WI38 (cell line): Measurements from ENCODE around the gene ACCSL.

Experiments used
- H3K4me3 ChIP-seq: 2 replicates; pipeline ENCODE4 v1.5.1; 2011; ENCODE audit warnings: low read depth, mild to moderate bottlenecking, control low read depth, low read length
- CTCF ChIP-seq: IDR thresholded peaks from 2 replicates; pipeline ENCODE4 v1.5.1; 2012; ENCODE audit warnings: low read depth, mild to moderate bottlenecking, control low read depth, low read length

Gene ACCSL

GRCh38 chr11:44085330-44085729 lies 37.5 kb downstream of the ACCSL start:
- no peak overlapping the region for H3K4me3 ChIP-seq
- no peak for TF ChIP-seq CTCF

DNA sequence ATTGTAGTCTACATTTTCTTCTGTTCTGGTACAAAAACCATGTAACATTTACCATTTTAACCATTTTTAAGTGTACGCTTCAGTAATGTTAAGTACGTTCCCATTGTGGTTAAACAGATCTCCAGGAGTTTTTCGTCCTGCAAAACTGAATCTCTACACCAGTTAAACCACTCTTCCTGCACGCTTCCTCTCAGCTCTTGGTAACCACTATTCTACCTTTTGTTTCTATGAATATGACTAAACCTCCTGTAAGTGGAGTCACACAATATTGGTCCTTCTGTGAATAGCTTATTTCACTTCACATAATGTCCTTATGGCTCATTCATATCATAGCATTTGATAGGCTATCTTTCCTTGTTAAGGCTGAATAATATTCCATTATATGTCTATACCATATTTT lies 40.6 kb downstream of the ACCSL start:
- no peak for TF ChIP-seq CTCF
- H3K4me3 ChIP-seq = no peak overlapping the region

- H3K4me3 ChIP-seq = no peak overlapping the region
- TF ChIP-seq CTCF = no peak
Observed at GRCh38 chr11:44088871-44089270, 41.1 kb downstream of the ACCSL start.

DNA sequence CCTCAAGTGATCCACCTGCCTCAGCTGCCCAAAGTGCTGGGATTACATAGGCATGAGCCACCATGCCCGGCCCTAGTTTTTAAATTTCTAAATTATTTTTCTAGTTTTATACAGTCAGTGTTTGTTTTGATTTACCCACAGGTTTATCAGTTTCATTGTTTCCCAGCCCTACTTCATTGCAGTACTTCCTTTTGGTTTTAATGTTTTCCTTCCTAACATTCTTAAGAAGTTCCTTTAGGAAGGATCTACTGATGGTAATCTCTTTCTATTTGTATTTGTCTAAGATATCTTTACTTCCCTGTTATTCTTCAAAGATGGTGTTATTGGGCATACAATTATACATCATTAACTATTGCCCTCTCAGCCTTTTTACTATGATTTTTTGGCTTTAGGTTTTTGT lies 42.8 kb downstream of the ACCSL start:
- no peak overlapping the region for H3K4me3 ChIP-seq
- no peak for TF ChIP-seq CTCF

DNA sequence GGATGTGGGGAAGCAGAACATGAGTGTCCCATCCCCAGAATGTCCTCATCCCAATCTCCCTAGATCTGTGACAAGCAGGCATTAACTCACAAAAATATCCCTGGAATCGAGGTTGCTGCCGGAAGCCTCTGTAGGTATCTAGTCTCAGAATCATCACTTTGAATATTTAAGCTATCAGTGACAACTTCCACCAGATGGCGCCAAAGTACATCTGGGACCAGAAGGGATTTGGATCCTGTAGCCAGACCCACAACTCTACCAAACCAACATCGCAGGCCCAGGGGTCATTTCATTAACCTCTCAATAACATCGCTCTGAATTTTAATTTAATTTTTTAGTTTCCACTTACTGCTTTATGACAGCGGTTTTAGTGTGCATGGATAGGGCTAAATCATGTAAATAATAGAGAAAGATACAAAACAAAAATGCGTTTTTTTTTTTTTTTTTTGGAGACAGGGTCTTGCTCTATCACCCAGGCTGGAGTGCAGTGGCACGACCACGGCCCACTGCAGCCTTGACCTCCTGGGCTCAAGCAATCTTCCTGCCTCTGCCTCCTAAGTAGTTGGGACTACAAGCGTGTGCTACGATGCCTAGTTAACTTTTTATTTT lies 46.6 kb downstream of the ACCSL start:
- peak; percentile 75 for TF ChIP-seq CTCF
- no peak overlapping the region for H3K4me3 ChIP-seq

DNA sequence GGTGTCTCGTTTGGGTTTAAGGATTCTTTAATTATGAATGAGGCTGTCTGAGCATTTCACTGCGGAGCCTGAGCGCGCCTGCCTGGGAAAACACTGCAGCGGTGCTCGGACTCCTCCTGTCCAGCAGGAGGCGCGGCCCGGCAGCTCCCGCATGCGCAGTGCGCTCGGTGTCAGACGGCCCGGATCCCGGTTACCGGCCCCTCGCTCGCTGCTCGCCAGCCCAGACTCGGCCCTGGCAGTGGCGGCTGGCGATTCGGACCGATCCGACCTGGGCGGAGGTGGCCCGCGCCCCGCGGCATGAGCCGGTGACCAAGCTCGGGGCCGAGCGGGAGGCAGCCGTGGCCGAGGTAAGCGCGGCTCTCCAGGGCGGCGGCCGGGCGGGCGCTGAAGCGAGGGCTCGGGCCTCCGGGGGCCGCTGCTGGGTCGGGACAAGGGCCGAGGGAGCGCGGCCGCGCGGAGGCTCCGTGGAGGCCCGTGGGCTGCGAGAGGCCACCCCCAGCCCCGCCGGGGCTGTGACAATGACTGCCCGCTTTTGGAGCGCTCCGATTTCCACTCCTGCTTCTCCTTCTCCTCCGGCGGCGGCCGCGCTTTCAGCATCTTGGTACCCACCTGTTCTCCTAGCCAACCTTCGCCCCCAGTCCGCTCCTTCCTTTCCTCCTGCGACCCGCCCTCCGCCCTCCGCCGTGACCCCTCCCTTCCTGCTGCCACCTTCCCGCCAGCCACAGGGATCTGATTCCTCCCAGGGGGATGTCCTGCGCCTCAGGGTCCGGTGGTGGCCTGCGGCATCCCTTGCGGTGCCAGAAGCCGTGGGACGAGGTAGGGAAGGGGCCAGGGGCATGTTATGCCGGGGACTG lies 48.0 kb downstream of the ACCSL start, which contains the start of gene EXT2:
EXT2 (plus strand) TSS at position 173 of the 854 bp plus-strand sequence. CDS start 12,035 bp downstream, outside the sequence.
- peak within 1 kb of the TSS; percentile 82 for H3K4me3 ChIP-seq
- TF ChIP-seq CTCF = peak; percentile 93
